OCI-LY3 (cell line): ENCODE data around the gene TMEM132A.

Source experiments
- H2AFZ ChIP-seq: fragments of 200-600, 300-600 bp; shearing (Covaris generic); 2 replicates; pipeline ENCODE4 v1.6.0; 2014; ENCODE audit warnings: antibody characterized with exemption, low read depth, low read length
- H3K27ac ChIP-seq: fragments of 200-600, 300-600 bp; sonication (generic); 2 replicates; pipeline ENCODE4 v1.5.1; 2014; ENCODE audit warnings: mild to moderate bottlenecking, low read length, moderate library complexity, mixed read lengths
- H3K27me3 ChIP-seq: fragments of 200-600, 300-600 bp; sonication (generic); 2 replicates; pipeline ENCODE4 v1.6.1; 2014; ENCODE audit warnings: low read depth, low read length, mixed read lengths
- H3K36me3 ChIP-seq: fragments of 200-600, 300-600 bp; sonication (generic); replicated peaks from 2 replicates; pipeline ENCODE3; 2014; ENCODE audit warnings: low read depth, low read length, mixed read lengths
- H3K4me1 ChIP-seq: fragments of 300-600, 200-600 bp; sonication (generic); 2 replicates; pipeline ENCODE4 v1.6.1; 2014; ENCODE audit warnings: low read length, mixed read lengths
- H3K4me2 ChIP-seq: fragments of 200-600, 300-600 bp; sonication (generic); 2 replicates; pipeline ENCODE4 v1.6.1; 2014; ENCODE audit warnings: low read length, mixed read lengths
- H3K4me3 ChIP-seq: fragments of 300-600, 200-600 bp; sonication (generic); 2 replicates; pipeline ENCODE4 v1.5.1; 2014; ENCODE audit warnings: antibody characterized with exemption, mild to moderate bottlenecking, low read length, moderate library complexity
- H3K79me2 ChIP-seq: fragments of 300-600, 200-600 bp; shearing (Covaris generic); 2 replicates; pipeline ENCODE4 v1.6.1; 2014; ENCODE audit warnings: mild to moderate bottlenecking, low read length, mixed read lengths
- H3K9ac ChIP-seq: fragments of 300-600, 200-600 bp; shearing (Covaris generic); 2 replicates; pipeline ENCODE4 v1.6.0; 2014; ENCODE audit warnings: mild to moderate bottlenecking, low read length, moderate library complexity
- H3K9me3 ChIP-seq: fragments of 200-600, 300-600 bp; shearing (Covaris generic); 2 replicates; pipeline ENCODE4 v1.6.1; 2014; ENCODE audit warnings: low read length, mixed read lengths; ENCODE audit not compliant: insufficient read depth
- H4K20me1 ChIP-seq: fragments of 200-600, 300-600 bp; sonication (generic); 2 replicates; pipeline ENCODE4 v1.6.1; 2016; ENCODE audit warnings: low read length, mixed read lengths; ENCODE audit not compliant: insufficient read depth
- EZH2phosphoT487 ChIP-seq: fragments of 200-600 bp; shearing (Covaris generic); IDR thresholded peaks from 2 replicates; pipeline ENCODE4 v1.6.1; 2018; ENCODE audit warnings: antibody characterized with exemption, mixed run types, low read depth
- TF ChIP-seq, protein P1 (sequence below): fragments of 200-600, 300-600 bp; sonication (generic); IDR thresholded peaks from 2 replicates; pipeline ENCODE4 v1.5.1; 2014; ENCODE audit warnings: antibody characterized with exemption, low read length, low read depth

Gene TMEM132A

DNA sequence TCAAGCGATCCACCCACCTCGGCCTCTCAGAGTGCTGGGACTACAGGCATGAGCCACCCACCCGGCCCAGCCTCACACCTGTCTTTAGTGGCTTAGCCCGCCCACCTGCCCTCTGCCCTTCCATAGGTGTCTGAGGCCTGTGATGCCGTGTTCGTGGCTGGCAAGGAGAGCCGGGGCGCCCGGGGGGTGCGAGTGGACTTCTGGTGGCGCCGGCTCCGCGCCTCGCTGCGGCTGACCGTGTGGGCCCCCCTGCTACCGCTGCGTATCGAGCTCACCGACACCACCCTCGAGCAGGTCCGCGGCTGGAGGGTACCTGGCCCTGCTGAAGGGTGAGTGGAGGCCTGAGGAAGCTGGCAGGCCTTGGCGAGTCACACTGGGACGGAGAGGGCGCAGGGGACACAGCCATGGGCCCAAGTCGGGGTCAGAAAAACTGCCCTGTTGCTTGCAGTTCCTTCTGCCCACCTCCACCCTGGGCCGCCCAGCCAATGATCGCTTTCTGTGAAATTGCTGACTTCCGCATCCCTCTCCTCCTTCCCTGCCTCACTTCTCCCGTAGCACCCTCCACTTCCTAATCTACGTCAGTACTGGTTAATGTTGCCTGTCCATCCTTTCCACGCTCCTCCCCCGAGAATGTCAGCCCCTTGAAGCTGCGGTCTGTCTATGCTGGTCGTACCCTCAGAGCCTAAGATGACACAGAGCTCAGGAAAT lies 9.3 kb downstream of the TMEM132A start:
- peak overlapping the region; percentile 25; the same call in 1 of the 2 replicates for H3K4me2 ChIP-seq
- no peaks in the 10 kb centered on the region for H3K79me2 ChIP-seq
- peak overlapping the region; percentile 84; the same call in 1 of the 2 replicates for H3K27ac ChIP-seq
- H2AFZ ChIP-seq = no peak overlapping the region
- no peak for TF ChIP-seq EZH2phosphoT487
- TF ChIP-seq, protein P1, sequence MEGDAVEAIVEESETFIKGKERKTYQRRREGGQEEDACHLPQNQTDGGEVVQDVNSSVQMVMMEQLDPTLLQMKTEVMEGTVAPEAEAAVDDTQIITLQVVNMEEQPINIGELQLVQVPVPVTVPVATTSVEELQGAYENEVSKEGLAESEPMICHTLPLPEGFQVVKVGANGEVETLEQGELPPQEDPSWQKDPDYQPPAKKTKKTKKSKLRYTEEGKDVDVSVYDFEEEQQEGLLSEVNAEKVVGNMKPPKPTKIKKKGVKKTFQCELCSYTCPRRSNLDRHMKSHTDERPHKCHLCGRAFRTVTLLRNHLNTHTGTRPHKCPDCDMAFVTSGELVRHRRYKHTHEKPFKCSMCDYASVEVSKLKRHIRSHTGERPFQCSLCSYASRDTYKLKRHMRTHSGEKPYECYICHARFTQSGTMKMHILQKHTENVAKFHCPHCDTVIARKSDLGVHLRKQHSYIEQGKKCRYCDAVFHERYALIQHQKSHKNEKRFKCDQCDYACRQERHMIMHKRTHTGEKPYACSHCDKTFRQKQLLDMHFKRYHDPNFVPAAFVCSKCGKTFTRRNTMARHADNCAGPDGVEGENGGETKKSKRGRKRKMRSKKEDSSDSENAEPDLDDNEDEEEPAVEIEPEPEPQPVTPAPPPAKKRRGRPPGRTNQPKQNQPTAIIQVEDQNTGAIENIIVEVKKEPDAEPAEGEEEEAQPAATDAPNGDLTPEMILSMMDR = no peak
- peaks cover 29% of the 10 kb centered on the region for H3K36me3 ChIP-seq
- peaks cover 55% of the 10 kb centered on the region for H3K4me1 ChIP-seq
- no peak overlapping the region for H3K4me3 ChIP-seq
- no peaks in the 10 kb centered on the region for H3K27me3 ChIP-seq
- H4K20me1 ChIP-seq = peaks cover 37% of the 10 kb centered on the region
- H3K9ac ChIP-seq = no peak overlapping the region
- no peaks in the 10 kb centered on the region for H3K9me3 ChIP-seq

DNA sequence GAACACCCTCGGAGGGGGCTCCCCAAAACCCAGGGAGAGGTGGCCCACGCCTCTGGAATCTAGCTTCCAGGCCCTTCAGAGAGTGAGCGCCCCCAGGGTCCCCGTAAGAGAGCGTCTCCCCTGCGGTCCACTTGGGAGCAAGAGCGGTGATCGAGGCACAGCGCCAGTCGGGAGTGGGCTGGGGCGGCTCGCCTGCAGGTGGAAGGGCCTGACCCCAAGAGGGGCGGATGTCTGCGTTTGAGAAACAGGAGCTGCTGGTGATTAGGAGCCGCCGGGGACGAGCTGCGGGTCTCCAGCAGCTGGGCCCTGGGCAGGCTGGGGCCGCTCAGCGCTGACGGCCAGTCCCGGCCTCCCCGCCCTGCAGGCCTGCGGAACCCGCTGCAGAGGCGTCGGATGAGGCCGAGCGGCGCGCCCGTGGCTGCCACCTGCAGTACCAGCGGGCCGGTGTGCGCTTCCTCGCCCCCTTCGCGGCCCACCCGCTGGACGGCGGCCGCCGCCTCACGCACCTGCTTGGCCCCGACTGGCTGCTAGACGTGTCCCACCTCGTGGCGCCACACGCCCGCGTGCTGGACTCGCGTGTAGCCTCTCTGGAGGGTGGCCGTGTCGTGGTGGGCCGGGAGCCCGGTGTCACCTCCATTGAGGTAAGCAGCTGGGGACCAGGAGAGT lies 10.0 kb downstream of the TMEM132A start:
- no peak overlapping the region for H3K9ac ChIP-seq
- H3K36me3 ChIP-seq = peaks cover 34% of the 10 kb centered on the region
- no peaks in the 10 kb centered on the region for H3K79me2 ChIP-seq
- peaks cover 55% of the 10 kb centered on the region for H3K4me1 ChIP-seq
- TF ChIP-seq, protein P1 = no peak
- TF ChIP-seq EZH2phosphoT487 = no peak
- H3K4me3 ChIP-seq = no peak overlapping the region
- peak overlapping the region; percentile 25; the same call in 1 of the 2 replicates for H3K4me2 ChIP-seq
- H3K27ac ChIP-seq = no peak overlapping the region; the same call in 1 of the 2 replicates
- peaks cover 44% of the 10 kb centered on the region for H4K20me1 ChIP-seq
- H3K27me3 ChIP-seq = no peaks in the 10 kb centered on the region
- H2AFZ ChIP-seq = no peak overlapping the region
- H3K9me3 ChIP-seq = no peaks in the 10 kb centered on the region

DNA sequence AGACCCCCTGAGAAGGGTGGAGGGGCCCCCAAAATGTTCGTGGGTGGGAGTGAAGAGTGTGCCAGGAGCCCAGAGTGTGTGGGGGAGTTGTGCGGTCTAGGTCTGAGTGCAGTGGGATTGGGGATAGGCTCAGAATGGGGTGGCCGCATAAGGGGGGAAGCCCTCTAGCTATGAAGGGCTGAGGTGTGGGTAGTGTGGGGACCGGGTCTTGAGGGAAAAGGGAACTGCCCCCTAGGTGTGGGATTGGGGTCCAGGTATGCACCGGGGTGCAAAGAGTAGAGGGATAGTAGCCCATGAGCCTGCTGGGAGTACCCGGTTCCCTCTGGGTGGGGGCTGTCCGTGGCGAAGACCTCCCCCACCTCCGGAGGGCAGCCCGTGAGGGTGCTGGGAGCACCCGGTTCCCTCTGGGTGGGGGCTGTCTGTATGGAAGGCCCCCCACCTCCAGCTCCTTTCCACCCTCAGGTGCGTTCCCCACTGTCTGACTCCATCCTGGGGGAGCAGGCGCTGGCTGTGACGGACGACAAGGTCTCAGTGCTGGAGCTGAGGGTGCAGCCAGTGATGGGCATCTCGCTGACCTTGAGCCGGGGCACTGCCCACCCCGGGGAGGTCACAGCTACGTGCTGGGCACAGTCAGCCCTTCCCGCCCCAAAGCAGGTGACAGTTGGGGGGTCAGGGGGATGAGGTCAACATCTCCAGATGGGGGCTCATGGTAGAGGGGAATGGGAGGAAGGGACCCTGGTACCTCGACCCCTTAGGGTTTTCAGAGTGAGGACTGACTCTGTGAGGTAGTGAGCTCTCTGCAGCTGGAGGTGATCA lies 10.7 kb downstream of the TMEM132A start:
- Histone ChIP-seq H3K4me1 (peaks cover 55% of the 10 kb centered on the region), H3K9me3 (no peaks in the 10 kb centered on the region), H3K4me3 (no peak overlapping the region), H2AFZ (no peak overlapping the region), H3K4me2 (peak overlapping the region; percentile 25), H3K27me3 (no peaks in the 10 kb centered on the region), H3K79me2 (no peaks in the 10 kb centered on the region), H4K20me1 (peaks cover 51% of the 10 kb centered on the region), H3K27ac (peak overlapping the region; percentile 38), H3K36me3 (peaks cover 42% of the 10 kb centered on the region), H3K9ac (no peak overlapping the region)
- TF ChIP-seq, protein P1 = no peak
- TF ChIP-seq EZH2phosphoT487 = no peak
